Measurements from ENCODE around the gene DCC.

DCC gene

GRCh38 chr18:52829320-52829719, 489.3 kb downstream of the DCC start:
- DNase-seq: no peak

- peak; percentile 37 for DNase-seq
Measured at GRCh38 chr18:52829876-52830405, 489.9 kb downstream of the DCC start.

GRCh38 chr18:52844323-52844722, 504.3 kb downstream of the DCC start:
- DNase-seq: no peak

DNA sequence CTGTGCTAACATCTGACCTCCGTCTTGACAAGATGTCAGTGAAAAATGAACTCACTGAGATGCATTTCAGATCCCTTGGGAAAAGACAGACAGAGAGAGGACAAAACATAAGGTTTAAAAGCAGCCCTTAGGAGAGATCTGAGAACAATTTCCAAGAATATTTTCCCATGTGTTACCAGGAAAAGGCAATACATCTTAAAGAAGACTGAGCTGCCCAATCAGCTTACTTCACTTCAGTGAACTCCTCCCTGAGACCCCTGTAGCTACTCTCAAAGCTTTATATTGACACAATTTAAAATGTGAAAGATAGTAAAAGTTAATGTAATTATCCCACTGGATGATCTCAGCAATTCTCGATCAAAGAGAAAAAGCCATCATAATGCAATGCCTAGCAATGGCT, 505.0 kb downstream of the DCC start:
- no peak for DNase-seq

DNA sequence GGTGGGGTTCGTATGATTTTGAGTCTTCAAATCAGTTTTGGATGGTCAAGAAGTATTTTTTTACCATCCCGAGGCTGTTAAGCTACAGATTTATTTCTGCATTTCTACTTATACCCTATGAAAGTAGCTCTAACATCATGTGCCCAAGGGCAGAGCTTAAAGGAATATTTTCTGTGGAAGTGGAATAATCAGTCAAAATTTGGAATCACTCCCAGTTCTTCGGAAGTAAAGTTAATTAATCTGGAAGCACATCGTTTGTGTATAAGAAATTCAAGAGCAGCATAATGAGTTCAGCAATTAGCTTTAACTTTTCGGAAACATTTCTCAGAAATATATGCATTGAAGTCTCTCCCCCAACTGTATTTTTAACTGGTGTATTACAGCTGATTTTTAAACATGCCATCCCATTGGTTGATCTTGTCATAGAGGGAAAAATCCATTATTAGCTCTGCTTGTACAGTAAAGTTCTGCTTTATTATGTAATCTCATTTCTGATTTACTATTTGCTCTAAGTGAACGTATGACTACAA, 510.1 kb downstream of the DCC start:
- no peak for DNase-seq

DNA sequence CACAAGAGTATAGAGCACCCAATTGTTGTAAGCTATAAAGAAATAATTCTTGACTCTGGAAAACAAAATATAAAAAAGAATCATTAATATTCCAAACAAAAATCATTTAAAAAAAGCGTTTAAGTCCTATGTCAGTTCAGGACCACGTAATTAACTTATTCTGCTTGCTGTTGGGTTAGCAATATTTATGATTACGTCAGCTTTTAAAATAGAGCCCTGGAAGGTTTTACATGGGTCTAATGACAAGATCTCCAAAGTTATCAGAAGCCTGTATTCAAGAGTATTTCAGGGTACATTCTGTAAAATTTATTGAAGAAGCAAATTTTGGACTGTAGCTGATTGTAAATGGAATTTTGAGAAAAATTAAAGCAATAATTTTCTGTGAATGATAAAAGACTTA, 521.6 kb downstream of the DCC start:
- no peak for DNase-seq

DNA sequence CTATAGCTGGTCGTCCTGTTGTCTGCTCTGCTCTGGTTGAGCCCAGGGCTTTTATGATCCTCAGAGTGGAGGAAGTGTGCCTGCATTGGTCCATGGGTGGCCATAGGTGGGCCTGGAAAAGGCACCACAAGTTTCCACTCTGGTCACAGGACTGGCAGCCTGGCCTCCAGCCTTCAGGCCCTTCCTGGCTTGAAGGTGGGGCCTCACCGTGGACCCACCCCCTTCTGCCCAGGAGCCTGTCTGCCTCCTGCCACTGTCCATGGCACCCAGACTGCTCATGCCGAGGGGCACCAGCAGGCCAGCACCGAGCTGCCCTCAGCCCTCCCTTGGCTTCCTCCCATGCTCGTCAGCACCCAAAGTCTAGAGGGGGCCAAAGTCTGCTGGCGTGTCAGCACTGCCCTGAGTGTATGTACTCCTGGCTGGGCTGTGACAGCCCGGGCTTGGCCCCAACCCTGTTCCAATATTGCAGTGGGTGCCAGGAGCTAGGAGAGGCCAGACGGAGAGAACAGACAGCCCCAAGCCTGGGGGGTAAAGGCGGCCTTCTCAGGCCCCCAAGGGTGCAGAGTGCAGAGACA, 529.4 kb downstream of the DCC start:
- DNase-seq: no peak

- DNase-seq: no peak
Measured at GRCh38 chr18:52869942-52870907, 530.2 kb downstream of the DCC start.

DNA sequence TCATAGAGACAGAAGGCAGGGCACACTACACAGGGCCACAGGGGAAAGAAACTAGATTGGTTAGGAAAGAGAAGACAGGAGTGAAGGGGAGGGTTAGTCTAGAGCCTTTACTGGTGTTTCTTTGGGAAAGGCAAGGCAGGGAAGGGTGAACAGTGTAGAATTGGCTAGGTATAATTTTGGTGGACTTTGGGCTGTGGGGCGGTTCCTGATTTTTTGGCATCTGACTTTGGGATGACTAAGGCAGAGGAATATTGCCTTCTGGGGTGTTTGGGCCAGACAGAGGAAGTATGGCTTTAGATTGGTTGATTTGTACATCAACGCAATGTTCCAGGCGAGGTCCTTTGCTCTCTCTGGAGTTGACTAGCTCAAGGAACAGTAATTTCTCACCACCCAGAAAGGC, 534.8 kb downstream of the DCC start:
- no peak for DNase-seq

DNA sequence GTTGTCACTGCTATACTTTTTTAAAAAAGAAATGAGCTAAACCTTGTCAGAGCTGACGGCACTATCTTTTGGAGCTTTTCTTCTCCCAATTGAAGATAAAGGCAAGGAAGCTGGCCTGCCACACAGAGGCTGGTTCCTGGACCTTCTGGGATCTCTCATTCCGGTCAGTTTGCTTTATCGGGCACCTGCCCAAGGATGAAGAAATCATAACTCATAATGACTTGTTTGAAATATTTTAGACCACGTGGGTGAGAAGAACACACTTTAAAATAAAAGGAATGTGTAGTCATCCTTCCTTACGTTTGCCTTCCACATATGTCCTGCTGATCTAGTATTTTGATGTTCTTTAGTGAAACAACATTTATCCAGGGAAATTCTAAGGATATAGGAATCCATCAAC, 535.7 kb downstream of the DCC start:
- no peak for DNase-seq

- no peak for DNase-seq
Measured at GRCh38 chr18:52888014-52888413, 548.0 kb downstream of the DCC start.

DNA sequence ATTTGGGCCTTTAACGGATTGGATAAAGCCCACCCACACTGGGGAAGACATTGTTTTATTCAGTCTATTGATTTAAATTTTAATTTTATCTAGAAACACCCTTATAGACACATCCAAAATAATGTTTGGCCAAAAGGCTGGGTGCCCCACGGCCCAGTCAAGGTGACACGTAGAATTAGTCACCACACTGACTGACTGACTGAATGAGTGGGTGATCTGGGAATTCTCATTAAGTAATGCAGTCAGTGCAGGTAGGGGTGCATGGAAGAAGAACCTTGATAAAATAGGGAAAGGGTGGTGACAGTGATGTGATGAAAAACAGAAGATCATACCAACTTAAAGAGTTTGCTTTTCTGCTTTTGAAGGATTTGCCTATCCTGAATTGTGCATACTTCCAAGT, 554.8 kb downstream of the DCC start:
- no peak for DNase-seq

GRCh38 chr18:52897611-52898484, 557.9 kb downstream of the DCC start:
- DNase-seq: no peak

GRCh38 chr18:52898485-52899058, 558.6 kb downstream of the DCC start:
- DNase-seq: no peak

GRCh38 chr18:52902188-52902587, 562.2 kb downstream of the DCC start:
- DNase-seq: no peak

- DNase-seq: peak; percentile 32
Measured at GRCh38 chr18:52903857-52904256, 563.9 kb downstream of the DCC start.

DNA sequence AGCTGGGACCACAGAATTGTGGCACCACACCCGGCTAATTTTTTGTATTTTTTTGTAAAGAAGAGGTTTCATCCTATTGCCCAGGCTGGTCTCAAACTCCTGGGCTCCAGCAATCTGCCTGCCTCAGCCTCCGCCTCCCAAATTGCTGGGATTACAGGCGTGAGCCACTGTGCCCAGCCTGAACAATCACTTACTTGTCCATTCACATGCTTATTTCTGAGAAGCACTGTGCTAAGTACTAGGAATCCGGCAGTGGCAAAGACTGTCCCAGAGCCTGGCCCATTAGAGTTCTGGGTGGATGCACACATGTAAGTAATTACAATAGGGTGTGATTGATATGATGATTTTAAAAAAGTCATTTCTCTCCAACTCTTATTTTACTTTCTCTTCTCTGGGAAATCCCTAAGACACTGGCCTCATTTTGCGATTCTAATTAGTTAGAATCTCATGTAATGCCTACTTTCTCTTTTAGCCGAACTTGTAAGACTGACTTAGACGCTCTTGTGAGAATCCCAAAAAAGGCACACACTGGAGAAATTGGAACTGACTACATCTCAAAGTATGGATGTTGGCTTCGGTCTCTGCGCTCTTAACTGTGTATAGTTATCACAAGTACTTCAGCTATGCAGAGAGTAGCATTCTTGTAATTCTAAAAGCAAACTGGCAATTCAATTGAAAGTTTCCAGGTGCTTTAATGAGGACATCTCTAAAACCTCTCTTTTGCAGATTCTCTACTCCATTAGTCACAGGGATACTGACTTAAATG, 567.7 kb downstream of the DCC start:
- no peak for DNase-seq

DNA sequence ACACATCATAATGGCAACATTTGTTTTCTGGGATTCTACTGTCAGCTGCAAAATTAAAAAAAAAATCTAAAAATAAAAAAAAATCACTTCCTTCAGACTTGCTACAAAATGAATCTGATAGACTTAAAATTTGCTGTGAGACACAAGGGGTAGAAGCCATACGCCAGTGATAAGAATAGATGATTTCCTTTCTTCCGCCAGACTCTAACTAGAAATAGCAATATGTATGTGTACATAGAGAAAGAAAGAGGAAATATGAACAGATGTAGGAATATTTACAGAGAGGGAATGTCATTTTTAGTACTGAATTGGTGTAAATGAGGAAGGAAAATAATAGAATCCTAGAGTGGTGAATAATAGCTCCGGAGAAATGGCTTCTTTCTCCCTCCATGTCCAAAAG, 574.2 kb downstream of the DCC start:
- DNase-seq: no peak

DNA sequence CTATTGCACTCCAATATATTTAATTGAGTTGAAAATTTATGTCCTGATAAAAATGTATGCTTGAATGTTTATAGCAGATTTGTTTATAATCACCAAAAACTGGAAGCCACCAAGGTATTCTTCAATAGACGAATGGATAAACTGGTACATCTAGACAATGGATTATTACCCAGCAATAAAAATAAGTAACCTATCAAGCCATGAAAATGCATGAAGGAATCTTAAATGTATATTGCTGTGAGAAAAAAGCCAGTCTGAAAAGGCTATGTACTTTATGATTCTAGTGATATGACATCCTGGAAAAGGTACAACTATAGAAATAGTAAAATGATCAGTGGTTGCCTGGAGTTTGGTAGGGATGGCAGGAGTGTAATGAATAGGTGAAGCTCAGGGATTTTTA, 580.7 kb downstream of the DCC start:
- no peak for DNase-seq

GRCh38 chr18:52933356-52933755, 593.4 kb downstream of the DCC start:
- no peak for DNase-seq

DNA sequence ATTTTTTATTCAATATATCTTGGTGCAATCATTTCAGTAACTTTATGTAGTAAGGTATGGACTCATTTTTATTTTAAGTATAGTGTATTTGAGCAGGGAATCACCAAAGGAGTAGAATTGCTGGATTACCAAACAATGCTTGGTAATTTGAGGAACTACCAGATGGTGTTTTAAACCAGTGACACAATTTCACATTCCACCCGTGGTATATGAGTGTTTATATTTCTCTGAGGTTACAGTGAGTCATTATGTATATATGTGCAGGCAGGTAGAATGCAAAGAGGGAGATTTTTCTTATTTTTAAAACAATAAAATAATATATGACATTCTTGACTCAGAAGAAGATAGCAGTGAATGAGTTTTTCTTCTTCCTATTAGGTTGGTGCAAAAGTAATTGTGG, 596.9 kb downstream of the DCC start:
- no peak for DNase-seq

GRCh38 chr18:52937840-52938239, 597.8 kb downstream of the DCC start:
- no peak for DNase-seq
